GM21526 (cell line): ENCODE measurements around the gene SLC26A9.

ENCODE experiments used
- ATAC-seq: cut with Tn5 transposase; IDR thresholded peaks from one replicate; pipeline ENCODE4 v1.9.1; 2021; ENCODE audit warnings: moderate library complexity; ENCODE audit not compliant: unreplicated experiment, low FRiP score

Gene SLC26A9

DNA sequence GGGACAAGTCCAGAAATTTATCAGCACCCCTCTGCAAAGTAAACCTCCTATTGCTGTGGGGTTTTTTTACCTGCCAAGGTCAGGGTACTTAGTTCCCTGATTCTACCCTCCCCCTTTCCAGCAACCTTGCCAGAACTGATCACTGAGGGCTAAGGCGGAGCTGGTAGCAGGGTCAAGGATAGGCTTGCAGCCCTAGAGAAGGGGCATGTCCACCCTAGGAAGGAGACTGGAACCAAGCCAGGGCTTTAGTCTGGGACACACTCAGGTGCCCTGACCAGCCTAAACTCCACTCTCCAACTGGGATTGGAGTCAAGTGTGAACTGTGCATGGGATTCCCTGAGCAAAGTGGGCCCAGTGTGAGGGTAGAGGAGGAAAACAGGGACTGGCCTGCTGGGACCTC is 6.5 kb upstream of the SLC26A9 start:
- no peak for ATAC-seq

DNA sequence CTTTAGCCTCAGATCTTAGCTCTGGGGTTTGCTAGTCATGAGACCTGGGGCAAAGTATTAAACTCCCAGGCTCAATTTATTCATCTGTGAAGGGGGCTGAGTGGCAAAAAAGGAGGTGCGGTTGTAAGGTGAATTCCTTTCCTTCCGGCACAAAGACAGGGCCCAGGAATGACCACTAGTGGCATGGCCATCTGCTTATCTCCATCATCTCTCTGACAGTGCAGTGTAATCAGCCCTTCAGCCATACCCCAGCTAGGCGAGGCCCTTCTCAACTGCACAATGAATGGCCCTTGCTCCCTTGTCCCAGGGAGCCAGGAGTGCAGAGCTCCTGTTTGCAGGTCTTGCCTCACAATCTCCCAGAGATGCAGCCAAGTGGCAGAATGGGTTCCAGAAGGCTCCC is 5.6 kb upstream of the SLC26A9 start:
- ATAC-seq: no peak

DNA sequence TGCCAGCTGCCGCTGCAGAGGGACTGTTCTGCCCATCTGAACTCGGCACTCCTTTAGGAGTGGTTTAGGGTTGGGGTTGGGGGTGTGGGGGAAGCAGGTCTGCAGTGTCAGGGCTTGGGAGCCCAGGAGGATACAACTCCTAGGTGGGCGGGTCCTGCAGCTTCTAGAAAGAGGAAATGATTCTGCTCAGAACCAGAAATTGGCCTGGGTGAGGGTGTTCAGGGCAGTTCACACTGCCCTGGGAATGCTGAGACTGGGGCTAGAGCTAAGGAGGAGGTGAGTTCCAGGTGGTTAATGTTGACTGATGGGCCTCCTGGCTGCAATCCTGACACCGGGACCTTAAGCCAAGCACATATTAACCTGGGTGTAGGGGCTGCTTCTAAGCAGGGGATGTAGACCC is 4.8 kb upstream of the SLC26A9 start:
- no peak for ATAC-seq

DNA sequence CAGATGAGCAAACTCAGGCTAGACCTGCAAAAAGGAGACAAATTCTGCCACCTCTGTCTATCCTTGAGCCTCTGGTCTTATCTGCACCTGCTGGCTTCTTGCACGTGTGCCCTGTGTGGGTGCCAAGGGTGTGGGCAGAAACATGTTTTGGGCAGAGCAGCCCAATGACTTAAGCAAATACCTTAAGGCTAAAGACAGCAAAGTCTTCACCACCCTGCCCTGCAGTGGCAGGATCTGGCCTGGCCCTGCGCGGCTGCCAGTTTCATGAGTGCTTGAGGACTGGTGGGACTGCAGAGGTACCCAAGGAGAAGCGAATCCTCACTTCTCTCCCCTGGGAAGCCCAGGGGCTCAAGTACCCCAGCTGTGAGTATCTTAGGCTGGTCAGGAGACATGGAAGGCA is 3.8 kb upstream of the SLC26A9 start:
- no peak for ATAC-seq

- ATAC-seq: no peak
Measured at GRCh38 chr1:205945069-205945468, 1.8 kb upstream of the SLC26A9 start.

DNA sequence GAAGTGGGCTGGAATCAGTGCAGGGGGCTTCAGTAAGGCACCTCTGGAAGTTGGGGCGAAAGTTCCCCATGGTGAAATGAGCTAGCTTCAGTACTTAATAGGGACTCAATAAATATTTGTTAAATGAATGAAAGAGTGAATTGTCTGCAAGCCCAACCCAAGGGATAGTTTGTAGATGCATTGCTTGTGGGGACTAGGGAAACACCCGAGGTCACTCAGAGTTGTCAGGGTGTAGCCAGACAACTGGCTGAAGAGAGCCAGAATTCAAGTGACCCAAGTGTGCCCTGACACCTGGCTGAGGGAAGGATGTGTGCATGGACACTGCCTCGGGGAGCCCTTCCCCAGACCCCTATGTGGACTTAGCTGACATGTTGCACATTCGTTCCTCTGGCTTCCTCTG is 1.3 kb upstream of the SLC26A9 start:
- ATAC-seq: no peak

- ATAC-seq: no peak
Measured at GRCh38 chr1:205942631-205943159, 561 bp downstream of the SLC26A9 start.

DNA sequence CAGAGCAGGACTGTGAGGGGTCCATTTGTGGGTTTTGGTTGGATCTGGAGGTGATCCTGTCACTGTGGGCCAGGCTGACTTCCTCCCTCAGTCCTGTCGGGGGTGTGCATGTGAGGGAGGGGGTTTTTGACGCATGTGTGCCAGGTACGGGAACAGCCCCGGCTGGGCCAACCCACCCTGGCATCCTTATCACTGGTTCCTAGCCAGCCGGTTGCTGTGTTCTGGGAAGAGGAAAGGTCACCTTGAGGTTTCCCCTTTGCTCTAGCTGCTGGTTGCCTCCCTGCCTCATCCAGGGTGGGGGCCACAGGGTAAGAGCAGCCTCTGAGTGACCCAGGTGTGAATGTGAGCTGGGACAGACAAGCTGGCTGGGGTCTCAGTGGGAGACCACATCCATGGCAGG is 2.5 kb downstream of the SLC26A9 start:
- ATAC-seq: no peak

GRCh38 chr1:205939690-205940330 is 3.4 kb downstream of the SLC26A9 start:
- ATAC-seq: no peak

GRCh38 chr1:205938682-205939081 is 4.6 kb downstream of the SLC26A9 start:
- ATAC-seq: no peak

DNA sequence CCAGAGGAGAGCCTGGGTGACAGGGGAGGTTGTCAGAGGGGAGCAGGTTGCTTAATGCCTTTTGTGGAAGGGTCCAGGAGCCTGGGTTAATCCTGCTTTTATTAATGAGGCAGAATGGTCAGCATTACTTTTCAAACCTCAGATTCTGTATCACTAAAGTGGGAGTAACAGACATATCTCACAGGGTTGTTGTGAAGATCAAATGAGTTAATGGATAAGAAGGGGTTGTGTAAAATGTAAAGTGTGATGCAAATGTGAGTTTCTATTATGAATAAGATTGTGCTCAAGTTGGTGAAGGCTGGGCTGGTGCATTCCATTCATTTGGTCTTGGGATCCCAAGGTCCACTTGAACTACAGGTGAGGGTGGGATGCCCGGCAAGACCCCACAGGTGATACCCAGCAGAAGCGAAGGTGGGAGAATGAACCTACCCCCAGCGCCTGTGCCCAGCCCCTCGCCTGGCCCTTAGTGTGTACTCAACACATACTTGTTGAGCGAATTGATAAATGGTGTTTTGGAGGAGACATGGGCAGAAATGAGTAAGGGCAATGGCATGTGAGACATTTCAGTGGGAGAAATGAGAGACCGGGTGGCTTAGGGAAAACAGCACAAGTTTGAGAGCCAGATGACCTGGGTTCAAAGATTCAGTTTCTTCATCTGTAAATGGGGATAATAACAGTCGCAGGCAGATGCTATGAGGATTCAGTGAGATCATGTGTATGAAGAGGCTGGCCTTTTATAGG is 6.2 kb downstream of the SLC26A9 start:
- ATAC-seq: no peak

DNA sequence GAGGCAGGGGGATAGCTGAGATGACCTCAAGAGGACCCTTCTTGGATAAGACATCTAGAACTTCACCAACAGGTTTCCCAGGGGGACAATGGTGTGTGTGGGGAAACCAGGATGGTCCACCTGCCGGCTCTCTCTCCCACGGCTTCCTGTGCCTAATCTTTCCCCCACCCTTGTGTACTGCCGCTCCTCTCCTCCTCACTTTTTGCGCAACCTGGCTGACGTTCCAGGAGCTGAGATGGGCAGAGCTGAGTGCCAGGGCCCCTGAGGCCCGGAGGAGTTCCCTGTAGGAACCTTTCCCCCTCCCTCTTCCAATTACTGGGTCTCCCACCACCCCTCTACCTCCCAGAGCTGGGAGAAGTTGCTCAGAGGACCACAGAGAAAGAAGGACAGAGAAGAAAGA is 6.9 kb downstream of the SLC26A9 start:
- no peak for ATAC-seq

GRCh38 chr1:205935869-205936268 is 7.4 kb downstream of the SLC26A9 start:
- no peak for ATAC-seq

DNA sequence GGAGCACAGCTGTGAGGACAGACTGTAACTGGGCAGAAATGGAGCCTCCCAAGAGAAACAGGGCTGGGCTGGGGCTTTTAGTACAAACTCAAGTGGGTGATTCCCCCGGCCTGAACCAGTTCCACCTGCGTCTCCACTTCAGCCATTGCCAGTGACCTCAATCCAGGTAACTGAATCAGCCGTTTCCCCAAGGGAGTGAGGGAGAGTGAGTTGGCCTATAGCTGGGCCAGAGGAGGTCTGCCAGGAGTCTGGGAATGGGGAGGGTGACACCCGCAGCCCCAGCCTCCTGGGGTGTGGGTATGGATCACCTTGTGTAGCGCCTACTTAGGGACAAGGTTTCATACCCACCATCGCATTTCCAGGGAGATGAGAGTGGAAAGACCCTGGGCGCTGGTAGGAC is 8.5 kb downstream of the SLC26A9 start:
- ATAC-seq: no peak

DNA sequence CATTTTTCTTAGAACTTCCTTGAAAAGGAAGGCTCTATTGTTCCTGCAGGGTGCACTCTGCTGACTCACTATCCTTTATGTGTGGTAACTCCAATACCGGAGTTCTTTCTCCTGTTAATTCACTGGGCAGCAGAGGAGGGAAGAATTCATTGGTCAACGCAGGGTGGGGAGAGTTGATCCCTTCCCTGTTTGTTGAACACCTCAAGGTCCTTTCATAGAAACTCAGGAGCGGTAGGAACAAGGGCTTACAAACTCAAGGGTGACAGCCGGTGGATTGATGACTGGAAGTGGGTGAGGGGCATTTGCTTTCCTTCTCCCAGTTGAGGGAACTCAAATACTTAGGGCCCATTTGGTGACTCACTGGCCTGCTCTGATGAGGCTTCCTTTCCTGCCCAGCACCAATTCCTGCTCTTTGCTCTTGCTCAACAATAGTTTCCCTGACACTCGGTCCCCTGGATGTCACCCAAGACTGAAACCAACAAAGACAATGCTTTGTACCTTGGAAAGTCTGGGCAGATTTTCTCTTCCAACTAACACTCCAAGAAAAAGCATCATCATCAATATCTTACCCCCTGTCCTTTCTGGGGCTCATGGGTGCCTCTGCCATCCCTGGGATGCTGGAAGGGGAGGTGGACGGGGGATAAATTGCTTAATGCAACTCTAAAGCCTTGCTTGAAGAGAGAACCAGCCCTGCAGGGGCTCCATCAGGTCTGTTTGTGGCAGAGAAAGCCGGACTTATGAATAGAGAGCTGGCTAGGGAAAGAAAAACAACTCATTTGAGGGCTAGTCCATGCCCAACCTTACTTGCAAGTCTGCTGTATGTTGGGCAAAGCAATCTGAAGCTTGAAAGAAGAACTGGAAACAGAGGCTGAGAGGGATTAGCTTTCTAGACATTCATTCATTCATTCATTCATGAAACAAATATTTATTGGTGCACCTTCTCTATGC is 9.3 kb downstream of the SLC26A9 start:
- ATAC-seq: no peak

- ATAC-seq: no peak
Measured at GRCh38 chr1:205932776-205933175, 10.5 kb downstream of the SLC26A9 start.

- no peak for ATAC-seq
Measured at GRCh38 chr1:205930799-205931281, 12.4 kb downstream of the SLC26A9 start.

- no peak for ATAC-seq
Measured at GRCh38 chr1:205930195-205930577, 13.1 kb downstream of the SLC26A9 start.

DNA sequence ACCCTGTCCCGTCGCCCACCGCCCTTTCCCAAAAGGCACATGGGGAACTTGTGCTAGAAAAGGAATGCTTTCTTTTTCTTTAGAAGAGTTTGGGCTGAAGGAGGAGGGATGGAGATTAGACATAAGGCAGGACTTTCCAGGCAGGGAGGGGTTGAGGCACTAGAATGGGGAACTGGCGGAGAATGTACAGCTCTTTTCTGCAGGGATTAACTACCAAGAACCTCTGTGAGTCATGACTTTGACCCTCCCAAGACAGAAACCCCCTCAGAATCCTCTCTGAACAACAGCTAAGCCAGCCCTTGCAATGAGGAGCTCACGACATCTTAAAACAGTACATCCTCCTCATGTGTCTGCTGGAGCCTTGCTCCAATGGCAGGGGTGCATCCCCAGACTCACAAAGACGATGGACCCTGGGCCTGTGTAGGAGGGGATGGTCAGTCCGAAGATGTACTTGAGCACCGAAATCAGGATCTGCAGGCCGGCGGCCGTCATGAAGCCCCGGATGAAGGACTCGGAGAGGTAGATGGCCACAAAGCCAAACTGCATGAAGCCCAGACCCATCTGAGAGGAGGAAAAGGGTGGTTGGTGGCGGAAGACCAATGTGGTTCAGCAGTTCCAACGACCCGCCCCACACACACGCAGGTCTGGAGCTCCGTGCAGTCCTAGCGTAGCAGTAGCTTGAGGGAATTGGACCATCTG is 13.6 kb downstream of the SLC26A9 start:
- ATAC-seq: no peak

- no peak for ATAC-seq
Measured at GRCh38 chr1:205928317-205928716, 14.9 kb downstream of the SLC26A9 start.
